K562 (cell line): ENCODE results near the gene CD93. TPM values are rescaled to one million over a fixed set of nuclear protein-coding genes. Genes with fewer than 3 reads are reported as not detected.

Experiments
- DDX20 ChIP-seq: fragments of 450-650 bp; IDR thresholded peaks from 2 replicates; pipeline ENCODE4 v1.6.1; 2016; ENCODE audit warnings: missing genetic modification characterization, low read depth, mild to moderate bottlenecking, missing compliant biosample characterization, moderate library complexity
- ELF2 ChIP-seq: fragments of 250-450 bp; sonication (Bioruptor Pico); IDR thresholded peaks from 2 replicates; pipeline ENCODE4 v1.5.0; 2021; ENCODE audit warnings: mild to moderate bottlenecking
- HMGXB4 ChIP-seq: sonication (generic); formaldehyde crosslinking; IDR thresholded peaks from 2 replicates; pipeline ENCODE4 v1.8.1; 2023; ENCODE audit warnings: mild to moderate bottlenecking, missing genetic modification reagents
- MYBL2 ChIP-seq, 2 experiments: fragments of 450-650 bp in 1 of 2; sonication (generic) in 1 of 2; formaldehyde crosslinking in 1 of 2; IDR thresholded peaks; 2 replicates each; pipeline versions ENCODE4 v1.6.1 to v1.8.1; 2017 to 2022; ENCODE audit warnings: borderline replicate concordance in 1 of 2, inconsistent platforms in 1 of 2, low read depth in 1 of 2, mild to moderate bottlenecking in 1 of 2, missing genetic modification reagents in 1 of 2, moderate library complexity in 1 of 2
- SLC30A9 ChIP-seq: fragments of 250-450 bp; sonication (Bioruptor Pico); IDR thresholded peaks from 2 replicates; pipeline ENCODE4 v1.8.0; 2022; ENCODE audit warnings: mild to moderate bottlenecking, moderate library complexity
- SOX6 ChIP-seq: fragments of 450-650 bp; IDR thresholded peaks from 2 replicates; pipeline ENCODE4 v1.6.1; 2014; ENCODE audit warnings: mild to moderate bottlenecking
- SUPT5H ChIP-seq: fragments of 450-650 bp; IDR thresholded peaks from 2 replicates; pipeline ENCODE4 v1.6.1; 2016
- TCF7L2 ChIP-seq: fragments of 150-350 bp; IDR thresholded peaks from 2 replicates; pipeline ENCODE4 v1.6.1; 2016; ENCODE audit warnings: low read depth, mild to moderate bottlenecking, low read length, moderate library complexity
- ZNF316 ChIP-seq: fragments of 450-650 bp; IDR thresholded peaks from 2 replicates; pipeline ENCODE4 v1.6.1; 2016
- polyA plus RNA-seq, 8 experiments: library from polyadenylated mRNA; depleted of rRNA in 4 of 8; stranded (reverse) in 5 of 8; unstranded in 3 of 8; fragments of >200 nt; fragmentation: Nextera tagmentation in 2 of 8; fragmentation: Illumina TruSeq in 1 of 8; extraction: Ambion mirVana in 2 of 8; extraction: Trizol in 1 of 8; gene quantifications; 2 replicates each; pipeline versions ENCODE4 v1.2.1 to v1.2.3, GENCODE V29; 2011 to 2014; ENCODE audit warnings: inconsistent platforms in 1 of 8, missing spikeins in 1 of 8
- total RNA-seq, 7 experiments: library from RNA; depleted of rRNA in 6 of 7; stranded (reverse); fragments of >200 nt in 6 of 7; fragmentation: Illumina TruSeq in 2 of 7; extraction: Trizol in 2 of 7; gene quantifications; 2 replicates each; pipeline versions ENCODE4 v1.2.1 to v1.2.3, GENCODE V29; 2011 to 2021; ENCODE audit warnings: low replicate concordance in 1 of 7
- TF ChIP-seq, protein P1 (sequence below): fragments of 450-650 bp; IDR thresholded peaks from 2 replicates; pipeline ENCODE4 v1.6.1; 2014; ENCODE audit warnings: low read depth, mild to moderate bottlenecking, moderate library complexity, borderline replicate concordance
- TF ChIP-seq, protein P2 (sequence below): fragments of 250-450 bp; sonication (Bioruptor Pico); IDR thresholded peaks from 2 replicates; pipeline ENCODE4 v1.5.0; 2022; ENCODE audit warnings: mild to moderate bottlenecking
- TF ChIP-seq, protein P3 (sequence below): fragments of 250-450 bp; sonication (Bioruptor Pico); IDR thresholded peaks from 2 replicates; pipeline ENCODE4 v1.4.0; 2020; ENCODE audit warnings: mild to moderate bottlenecking, moderate library complexity
- TF ChIP-seq, protein P4 (sequence below), 2 experiments: fragments of 150-350 bp in 1 of 2; IDR thresholded peaks; 2 replicates each; pipeline ENCODE4 v1.6.1; 2012 to 2016; ENCODE audit warnings: low read depth in 2 of 2, low read length in 2 of 2, mild to moderate bottlenecking in 1 of 2, moderate library complexity in 1 of 2

The CD93 gene
- total and polyA plus RNA-seq, 9 of the 15 experiments (the other 6 are each of a cell fraction or from before 2014, with no cell fraction given) = 0.03 to 0.20 (median 0.05) TPM

DNA sequence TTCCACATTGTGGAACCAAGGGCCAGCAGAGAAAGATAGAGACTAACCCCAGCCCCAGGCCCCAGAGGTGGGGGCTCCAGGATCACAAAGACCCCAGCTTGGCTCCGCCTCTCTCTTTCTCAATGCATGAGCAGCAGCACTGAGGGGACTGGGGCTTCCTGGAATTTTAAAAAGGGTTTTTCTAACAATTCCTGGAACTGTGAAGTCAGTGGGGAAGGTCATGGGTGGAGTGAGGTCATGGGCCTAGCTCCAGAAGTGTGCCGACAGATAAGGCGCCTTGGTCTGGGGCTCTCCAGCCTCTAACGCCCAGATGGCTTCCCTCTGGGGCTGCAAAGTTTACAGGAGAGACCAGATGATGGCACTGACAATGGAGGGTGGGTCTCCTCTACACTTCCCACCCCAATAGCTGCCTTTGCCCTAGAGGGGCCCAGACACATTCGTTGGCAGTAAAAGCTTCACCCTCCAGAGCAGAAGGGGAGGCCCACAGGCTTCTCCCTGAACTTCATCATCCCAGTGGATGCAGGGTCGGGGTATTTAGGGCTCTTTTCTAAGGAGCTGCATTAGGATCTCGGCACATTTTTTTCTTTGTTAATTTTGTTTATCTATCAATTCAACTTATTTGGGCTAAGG, 46.9 kb upstream of the CD93 start (continued):
- no peak for TF ChIP-seq HMGXB4 (CRISPR knock-in tag)
- TF ChIP-seq, protein P1, sequence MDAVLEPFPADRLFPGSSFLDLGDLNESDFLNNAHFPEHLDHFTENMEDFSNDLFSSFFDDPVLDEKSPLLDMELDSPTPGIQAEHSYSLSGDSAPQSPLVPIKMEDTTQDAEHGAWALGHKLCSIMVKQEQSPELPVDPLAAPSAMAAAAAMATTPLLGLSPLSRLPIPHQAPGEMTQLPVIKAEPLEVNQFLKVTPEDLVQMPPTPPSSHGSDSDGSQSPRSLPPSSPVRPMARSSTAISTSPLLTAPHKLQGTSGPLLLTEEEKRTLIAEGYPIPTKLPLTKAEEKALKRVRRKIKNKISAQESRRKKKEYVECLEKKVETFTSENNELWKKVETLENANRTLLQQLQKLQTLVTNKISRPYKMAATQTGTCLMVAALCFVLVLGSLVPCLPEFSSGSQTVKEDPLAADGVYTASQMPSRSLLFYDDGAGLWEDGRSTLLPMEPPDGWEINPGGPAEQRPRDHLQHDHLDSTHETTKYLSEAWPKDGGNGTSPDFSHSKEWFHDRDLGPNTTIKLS = no peak; the same call in 1 of the 2 replicates
- TF ChIP-seq SOX6 = peak; percentile 86
- TF ChIP-seq, protein P2, sequence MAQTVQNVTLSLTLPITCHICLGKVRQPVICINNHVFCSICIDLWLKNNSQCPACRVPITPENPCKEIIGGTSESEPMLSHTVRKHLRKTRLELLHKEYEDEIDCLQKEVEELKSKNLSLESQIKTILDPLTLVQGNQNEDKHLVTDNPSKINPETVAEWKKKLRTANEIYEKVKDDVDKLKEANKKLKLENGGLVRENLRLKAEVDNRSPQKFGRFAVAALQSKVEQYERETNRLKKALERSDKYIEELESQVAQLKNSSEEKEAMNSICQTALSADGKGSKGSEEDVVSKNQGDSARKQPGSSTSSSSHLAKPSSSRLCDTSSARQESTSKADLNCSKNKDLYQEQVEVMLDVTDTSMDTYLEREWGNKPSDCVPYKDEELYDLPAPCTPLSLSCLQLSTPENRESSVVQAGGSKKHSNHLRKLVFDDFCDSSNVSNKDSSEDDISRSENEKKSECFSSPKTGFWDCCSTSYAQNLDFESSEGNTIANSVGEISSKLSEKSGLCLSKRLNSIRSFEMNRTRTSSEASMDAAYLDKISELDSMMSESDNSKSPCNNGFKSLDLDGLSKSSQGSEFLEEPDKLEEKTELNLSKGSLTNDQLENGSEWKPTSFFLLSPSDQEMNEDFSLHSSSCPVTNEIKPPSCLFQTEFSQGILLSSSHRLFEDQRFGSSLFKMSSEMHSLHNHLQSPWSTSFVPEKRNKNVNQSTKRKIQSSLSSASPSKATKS (CRISPR knock-in tag) = no peak
- TF ChIP-seq SLC30A9 (CRISPR knock-in tag) = no peak
- no peak for TF ChIP-seq ELF2 (CRISPR knock-in tag)
- TF ChIP-seq, protein P3, sequence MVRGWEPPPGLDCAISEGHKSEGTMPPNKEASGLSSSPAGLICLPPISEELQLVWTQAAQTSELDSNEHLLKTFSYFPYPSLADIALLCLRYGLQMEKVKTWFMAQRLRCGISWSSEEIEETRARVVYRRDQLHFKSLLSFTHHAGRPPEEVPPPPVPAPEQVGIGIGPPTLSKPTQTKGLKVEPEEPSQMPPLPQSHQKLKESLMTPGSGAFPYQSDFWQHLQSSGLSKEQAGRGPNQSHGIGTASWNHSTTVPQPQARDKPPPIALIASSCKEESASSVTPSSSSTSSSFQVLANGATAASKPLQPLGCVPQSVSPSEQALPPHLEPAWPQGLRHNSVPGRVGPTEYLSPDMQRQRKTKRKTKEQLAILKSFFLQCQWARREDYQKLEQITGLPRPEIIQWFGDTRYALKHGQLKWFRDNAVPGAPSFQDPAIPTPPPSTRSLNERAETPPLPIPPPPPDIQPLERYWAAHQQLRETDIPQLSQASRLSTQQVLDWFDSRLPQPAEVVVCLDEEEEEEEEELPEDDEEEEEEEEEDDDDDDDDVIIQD (CRISPR knock-in tag) = no peak
- no peak for TF ChIP-seq TCF7L2
- TF ChIP-seq ZNF316 = no peak
- TF ChIP-seq, protein P4, sequence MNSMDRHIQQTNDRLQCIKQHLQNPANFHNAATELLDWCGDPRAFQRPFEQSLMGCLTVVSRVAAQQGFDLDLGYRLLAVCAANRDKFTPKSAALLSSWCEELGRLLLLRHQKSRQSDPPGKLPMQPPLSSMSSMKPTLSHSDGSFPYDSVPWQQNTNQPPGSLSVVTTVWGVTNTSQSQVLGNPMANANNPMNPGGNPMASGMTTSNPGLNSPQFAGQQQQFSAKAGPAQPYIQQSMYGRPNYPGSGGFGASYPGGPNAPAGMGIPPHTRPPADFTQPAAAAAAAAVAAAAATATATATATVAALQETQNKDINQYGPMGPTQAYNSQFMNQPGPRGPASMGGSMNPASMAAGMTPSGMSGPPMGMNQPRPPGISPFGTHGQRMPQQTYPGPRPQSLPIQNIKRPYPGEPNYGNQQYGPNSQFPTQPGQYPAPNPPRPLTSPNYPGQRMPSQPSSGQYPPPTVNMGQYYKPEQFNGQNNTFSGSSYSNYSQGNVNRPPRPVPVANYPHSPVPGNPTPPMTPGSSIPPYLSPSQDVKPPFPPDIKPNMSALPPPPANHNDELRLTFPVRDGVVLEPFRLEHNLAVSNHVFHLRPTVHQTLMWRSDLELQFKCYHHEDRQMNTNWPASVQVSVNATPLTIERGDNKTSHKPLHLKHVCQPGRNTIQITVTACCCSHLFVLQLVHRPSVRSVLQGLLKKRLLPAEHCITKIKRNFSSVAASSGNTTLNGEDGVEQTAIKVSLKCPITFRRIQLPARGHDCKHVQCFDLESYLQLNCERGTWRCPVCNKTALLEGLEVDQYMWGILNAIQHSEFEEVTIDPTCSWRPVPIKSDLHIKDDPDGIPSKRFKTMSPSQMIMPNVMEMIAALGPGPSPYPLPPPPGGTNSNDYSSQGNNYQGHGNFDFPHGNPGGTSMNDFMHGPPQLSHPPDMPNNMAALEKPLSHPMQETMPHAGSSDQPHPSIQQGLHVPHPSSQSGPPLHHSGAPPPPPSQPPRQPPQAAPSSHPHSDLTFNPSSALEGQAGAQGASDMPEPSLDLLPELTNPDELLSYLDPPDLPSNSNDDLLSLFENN (IDR thresholded peaks at IDR 0.05; ENCODE audit: low read depth in 2 of 2, low read length in 2 of 2) = peak in 1 of 2 experiments; percentile 58; a peak in 1 of 4 replicates
- no peak for TF ChIP-seq SUPT5H
- TF ChIP-seq DDX20 (tag) = no peak
- TF ChIP-seq MYBL2 (IDR thresholded peaks at IDR 0.05; ENCODE audit: low read depth) = no peak
- no peak for TF ChIP-seq MYBL2 (CRISPR knock-in tag; IDR thresholded peaks at IDR 0.05; ENCODE audit: borderline replicate concordance)
